HL-60 (cell line): ENCODE results near the gene DIP2C.

Experiments
- CTCF ChIP-seq: IDR thresholded peaks from one replicate; pipeline ENCODE4 v1.5.1; 2011; ENCODE audit warnings: low read length, control low read depth, inconsistent platforms; ENCODE audit not compliant: insufficient read depth
- POLR2AphosphoS5 ChIP-seq: IDR thresholded peaks from 2 replicates; pipeline ENCODE4 v1.6.1; 2012; ENCODE audit warnings: low read depth
- REST ChIP-seq: IDR thresholded peaks from 2 replicates; pipeline ENCODE4 v1.6.1; 2012; ENCODE audit warnings: low read depth; ENCODE audit not compliant: insufficient replicate concordance

GRCh38 chr10:335151-335800 lies 354.2 kb downstream of the DIP2C start:
- TF ChIP-seq CTCF: no peak
- no peak for TF ChIP-seq POLR2AphosphoS5
- TF ChIP-seq REST: no peak
